ENCODE results near the gene ZFPM1.

The ZFPM1 gene

GRCh38 chr16:88530858-88531203, 77.8 kb downstream of the ZFPM1 start:
- no peak for DNase-seq

GRCh38 chr16:88531346-88531745, 78.3 kb downstream of the ZFPM1 start:
- DNase-seq = no peak

GRCh38 chr16:88531931-88532433, 78.9 kb downstream of the ZFPM1 start:
- DNase-seq = no peak

GRCh38 chr16:88532434-88533241, 79.6 kb downstream of the ZFPM1 start:
- DNase-seq = no peak

- no peak for DNase-seq
These were observed 80.4 kb downstream of the ZFPM1 start for GRCh38 chr16:88533381-88533917.

GRCh38 chr16:88533932-88534637, 81.0 kb downstream of the ZFPM1 start:
- no peak for DNase-seq

- DNase-seq = no peak
These were observed 81.6 kb downstream of the ZFPM1 start for GRCh38 chr16:88534638-88535190.

GRCh38 chr16:88535191-88535856, 82.2 kb downstream of the ZFPM1 start:
- DNase-seq = no peak

- no peak for DNase-seq
These were observed 82.8 kb downstream of the ZFPM1 start for GRCh38 chr16:88535857-88536222.

- no peak for DNase-seq
These were observed 83.4 kb downstream of the ZFPM1 start for GRCh38 chr16:88536510-88536909.

- no peak for DNase-seq
These were observed 84.1 kb downstream of the ZFPM1 start for GRCh38 chr16:88536971-88537751.

GRCh38 chr16:88537859-88538258, 84.8 kb downstream of the ZFPM1 start:
- DNase-seq = no peak

- no peak for DNase-seq
These were observed 85.4 kb downstream of the ZFPM1 start for GRCh38 chr16:88538366-88539060.

GRCh38 chr16:88539261-88539651, 86.2 kb downstream of the ZFPM1 start:
- DNase-seq = no peak

- DNase-seq = no peak
These were observed 86.7 kb downstream of the ZFPM1 start for GRCh38 chr16:88539652-88540345.

- DNase-seq = no peak
These were observed 87.4 kb downstream of the ZFPM1 start for GRCh38 chr16:88540346-88540977.

GRCh38 chr16:88541831-88542616, 88.9 kb downstream of the ZFPM1 start:
- no peak for DNase-seq

- no peak for DNase-seq
These were observed 90.2 kb downstream of the ZFPM1 start for GRCh38 chr16:88543230-88543813.

- DNase-seq = no peak
These were observed 92.7 kb downstream of the ZFPM1 start for GRCh38 chr16:88545781-88546180.
